ENCODE results near the gene A4GNT.
A peak's percentile ranks its signal among the peaks of the same experiment; 100 is the strongest.

A4GNT gene

DNA sequence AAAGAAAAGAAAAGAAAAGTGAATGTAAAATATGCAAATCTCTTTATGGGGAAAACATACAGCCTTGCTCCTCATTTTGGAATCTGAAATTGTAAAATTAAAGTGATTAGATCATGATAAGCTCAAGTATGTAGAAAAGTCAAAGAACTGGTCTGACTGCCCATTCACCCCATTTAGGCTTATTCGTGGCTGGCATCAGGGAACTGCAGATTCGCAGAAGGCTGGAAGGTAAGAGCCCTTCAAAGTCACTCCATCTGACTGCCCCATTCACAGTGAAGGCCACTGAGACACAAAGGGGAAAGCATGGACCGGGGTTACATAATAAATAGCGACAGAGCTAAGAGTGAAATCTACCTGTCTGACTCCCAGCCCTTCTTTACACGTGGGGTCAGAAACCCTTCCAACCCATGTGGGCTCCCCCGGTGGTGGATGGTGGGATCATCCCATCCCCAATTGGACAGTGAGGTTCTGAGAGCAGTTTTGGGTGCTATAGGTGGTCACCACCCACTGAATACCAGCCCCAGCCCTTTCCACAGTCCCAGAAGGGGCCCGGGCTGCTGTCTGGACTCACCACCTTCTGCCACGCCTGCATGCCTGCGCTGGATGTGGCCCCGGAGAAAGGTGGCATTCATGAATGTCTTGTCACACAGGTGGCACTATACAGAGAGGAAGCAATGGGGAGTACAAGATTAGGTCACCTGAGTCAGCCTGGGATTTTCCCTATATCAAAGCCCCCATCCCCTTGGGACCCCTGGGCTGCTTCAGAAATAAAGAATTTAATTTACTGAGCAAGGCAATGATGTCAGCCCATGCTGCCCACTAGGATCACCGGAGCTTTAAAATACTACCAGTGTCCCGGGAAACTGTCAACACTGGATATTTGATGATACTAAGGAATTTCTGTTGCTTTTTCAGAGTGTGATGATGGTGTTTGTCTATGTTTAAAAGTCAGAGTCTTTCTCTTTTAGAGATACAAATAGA lies 34.7 kb downstream of the A4GNT start:
- Histone ChIP-seq H3K4me3 (replicated peaks; ENCODE audit: insufficient read depth, low read length) (no peak overlapping the region), H3K27me3 (ENCODE audit: insufficient read depth, poor library complexity, severe bottlenecking) (no peaks in the 10 kb centered on the region), H3K27ac (replicated peaks) (no peak overlapping the region)
- DNase-seq (ENCODE audit: low read depth in 1 of 2, low spot score in 1 of 2): no peak
- TF ChIP-seq GABPA (IDR thresholded peaks at IDR 0.05; ENCODE audit: low read depth): no peak
- TF ChIP-seq, protein P1, sequence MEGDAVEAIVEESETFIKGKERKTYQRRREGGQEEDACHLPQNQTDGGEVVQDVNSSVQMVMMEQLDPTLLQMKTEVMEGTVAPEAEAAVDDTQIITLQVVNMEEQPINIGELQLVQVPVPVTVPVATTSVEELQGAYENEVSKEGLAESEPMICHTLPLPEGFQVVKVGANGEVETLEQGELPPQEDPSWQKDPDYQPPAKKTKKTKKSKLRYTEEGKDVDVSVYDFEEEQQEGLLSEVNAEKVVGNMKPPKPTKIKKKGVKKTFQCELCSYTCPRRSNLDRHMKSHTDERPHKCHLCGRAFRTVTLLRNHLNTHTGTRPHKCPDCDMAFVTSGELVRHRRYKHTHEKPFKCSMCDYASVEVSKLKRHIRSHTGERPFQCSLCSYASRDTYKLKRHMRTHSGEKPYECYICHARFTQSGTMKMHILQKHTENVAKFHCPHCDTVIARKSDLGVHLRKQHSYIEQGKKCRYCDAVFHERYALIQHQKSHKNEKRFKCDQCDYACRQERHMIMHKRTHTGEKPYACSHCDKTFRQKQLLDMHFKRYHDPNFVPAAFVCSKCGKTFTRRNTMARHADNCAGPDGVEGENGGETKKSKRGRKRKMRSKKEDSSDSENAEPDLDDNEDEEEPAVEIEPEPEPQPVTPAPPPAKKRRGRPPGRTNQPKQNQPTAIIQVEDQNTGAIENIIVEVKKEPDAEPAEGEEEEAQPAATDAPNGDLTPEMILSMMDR (IDR thresholded peaks at IDR 0.05; ENCODE audit: insufficient read depth, low read length): peak; percentile 32

DNA sequence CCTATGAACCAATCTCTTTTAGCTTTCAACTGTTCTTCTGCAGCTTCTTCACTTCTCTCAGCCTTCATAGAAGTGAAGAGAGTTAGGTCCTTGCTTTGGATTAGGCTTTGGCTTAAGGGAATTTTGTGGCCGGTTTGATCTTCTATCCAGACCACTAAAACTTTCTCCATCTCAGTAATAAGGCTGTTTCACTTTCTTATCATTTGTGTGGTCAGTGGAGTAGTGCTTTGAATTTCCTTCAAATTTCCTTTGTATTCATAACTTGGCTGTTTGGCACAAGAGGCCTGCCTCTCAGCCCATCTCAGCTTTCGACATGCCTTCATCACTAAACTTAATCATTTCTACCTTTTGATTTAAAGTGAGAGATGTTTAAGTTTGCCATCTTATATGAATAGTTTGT lies 38.5 kb downstream of the A4GNT start:
- no peaks in the 10 kb centered on the region for H3K27me3 ChIP-seq (ENCODE audit: insufficient read depth, poor library complexity, severe bottlenecking)
- H3K4me3 ChIP-seq (replicated peaks; ENCODE audit: insufficient read depth, low read length): no peak overlapping the region
- H3K27ac ChIP-seq (replicated peaks): no peak overlapping the region
- DNase-seq (ENCODE audit: low read depth in 1 of 2, low spot score in 1 of 2): no peak
- TF ChIP-seq, protein P1 (IDR thresholded peaks at IDR 0.05; ENCODE audit: insufficient read depth, low read length): no peak
- TF ChIP-seq POLR2AphosphoS5 (IDR thresholded peaks at IDR 0.05; ENCODE audit: low read depth) (no peak), SPI1 (IDR thresholded peaks at IDR 0.05; ENCODE audit: borderline replicate concordance, low read depth) (no peak), GABPA (IDR thresholded peaks at IDR 0.05; ENCODE audit: low read depth) (no peak)
- TF ChIP-seq, protein P2, sequence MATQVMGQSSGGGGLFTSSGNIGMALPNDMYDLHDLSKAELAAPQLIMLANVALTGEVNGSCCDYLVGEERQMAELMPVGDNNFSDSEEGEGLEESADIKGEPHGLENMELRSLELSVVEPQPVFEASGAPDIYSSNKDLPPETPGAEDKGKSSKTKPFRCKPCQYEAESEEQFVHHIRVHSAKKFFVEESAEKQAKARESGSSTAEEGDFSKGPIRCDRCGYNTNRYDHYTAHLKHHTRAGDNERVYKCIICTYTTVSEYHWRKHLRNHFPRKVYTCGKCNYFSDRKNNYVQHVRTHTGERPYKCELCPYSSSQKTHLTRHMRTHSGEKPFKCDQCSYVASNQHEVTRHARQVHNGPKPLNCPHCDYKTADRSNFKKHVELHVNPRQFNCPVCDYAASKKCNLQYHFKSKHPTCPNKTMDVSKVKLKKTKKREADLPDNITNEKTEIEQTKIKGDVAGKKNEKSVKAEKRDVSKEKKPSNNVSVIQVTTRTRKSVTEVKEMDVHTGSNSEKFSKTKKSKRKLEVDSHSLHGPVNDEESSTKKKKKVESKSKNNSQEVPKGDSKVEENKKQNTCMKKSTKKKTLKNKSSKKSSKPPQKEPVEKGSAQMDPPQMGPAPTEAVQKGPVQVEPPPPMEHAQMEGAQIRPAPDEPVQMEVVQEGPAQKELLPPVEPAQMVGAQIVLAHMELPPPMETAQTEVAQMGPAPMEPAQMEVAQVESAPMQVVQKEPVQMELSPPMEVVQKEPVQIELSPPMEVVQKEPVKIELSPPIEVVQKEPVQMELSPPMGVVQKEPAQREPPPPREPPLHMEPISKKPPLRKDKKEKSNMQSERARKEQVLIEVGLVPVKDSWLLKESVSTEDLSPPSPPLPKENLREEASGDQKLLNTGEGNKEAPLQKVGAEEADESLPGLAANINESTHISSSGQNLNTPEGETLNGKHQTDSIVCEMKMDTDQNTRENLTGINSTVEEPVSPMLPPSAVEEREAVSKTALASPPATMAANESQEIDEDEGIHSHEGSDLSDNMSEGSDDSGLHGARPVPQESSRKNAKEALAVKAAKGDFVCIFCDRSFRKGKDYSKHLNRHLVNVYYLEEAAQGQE (IDR thresholded peaks at IDR 0.05; ENCODE audit: insufficient replicate concordance, low read depth): no peak

DNA sequence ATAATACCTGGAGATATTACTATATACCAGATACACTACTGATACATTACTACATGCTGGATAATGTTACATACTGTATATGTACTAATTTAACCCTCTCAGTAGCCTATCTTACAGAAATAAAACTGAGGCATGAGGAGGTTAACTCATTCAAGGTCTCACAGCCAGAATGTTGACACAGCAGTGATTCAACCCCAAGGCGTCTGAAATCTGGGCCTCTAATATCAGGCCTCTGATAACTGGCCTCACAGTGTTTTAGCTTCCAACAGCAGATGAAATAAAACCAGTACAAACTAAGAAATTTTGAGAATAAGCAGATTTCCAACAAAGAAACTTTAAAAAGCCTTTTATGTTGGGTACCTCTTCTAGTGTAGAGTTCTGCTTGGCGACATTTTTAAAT lies 40.2 kb downstream of the A4GNT start:
- no peak for DNase-seq (ENCODE audit: low read depth in 1 of 2, low spot score in 1 of 2)

More for the DNA sequence above, 40.2 kb downstream of the A4GNT start:
- no peak overlapping the region for H3K27ac ChIP-seq (replicated peaks)
- no peak overlapping the region for H3K4me3 ChIP-seq (replicated peaks; ENCODE audit: insufficient read depth, low read length)
- TF ChIP-seq, protein P2 (IDR thresholded peaks at IDR 0.05; ENCODE audit: insufficient replicate concordance, low read depth): no peak
- TF ChIP-seq, protein P1 (IDR thresholded peaks at IDR 0.05; ENCODE audit: insufficient read depth, low read length): no peak
- TF ChIP-seq POLR2AphosphoS5 (IDR thresholded peaks at IDR 0.05; ENCODE audit: low read depth) (no peak), SPI1 (IDR thresholded peaks at IDR 0.05; ENCODE audit: borderline replicate concordance, low read depth) (no peak), GABPA (IDR thresholded peaks at IDR 0.05; ENCODE audit: low read depth) (no peak)
- no peaks in the 10 kb centered on the region for H3K27me3 ChIP-seq (ENCODE audit: insufficient read depth, poor library complexity, severe bottlenecking)

Measured in HL-60 (cell line).